CD4-positive, alpha-beta T cell (primary cell): ENCODE data around the gene SV2C. TPM values are rescaled to one million over a fixed set of nuclear protein-coding genes. Genes with fewer than 3 reads are reported as not detected.

Experiments used
- ATAC-seq: fragments of 200-7000 bp; cut with Tn5 transposase; one replicate; pipeline ENCODE4 v1.10.0; 2022; ENCODE audit warnings: mild to moderate bottlenecking; ENCODE audit not compliant: poor library complexity
- CTCF ChIA-PET: fragments of 350-600 bp; sonication (Branson Sonifier 250); formaldehyde crosslinking; loops from one replicate; lab custom pipeline; 2021; ENCODE audit warnings: antibody characterized with exemption, inconsistent platforms; lab: Charles Lee
- POLR2A ChIA-PET: fragments of 350-600 bp; sonication (Branson Sonifier 250); formaldehyde crosslinking; loops from one replicate; lab custom pipeline; 2021; ENCODE audit warnings: antibody characterized with exemption, inconsistent platforms; lab: Charles Lee
- DNase-seq, 14 experiments: peaks; one replicate each; pipeline ENCODE4 v3.0.0-alpha.2; 2013 to 2020; ENCODE audit warnings: mixed read lengths in 2 of 14
- H3K27ac ChIP-seq, 2 donors: one replicate each; pipeline versions ENCODE4 v1.5.1 to v1.7.0; 2013; ENCODE audit warnings: low read length in 2 of 2, low read depth in 1 of 2, mild to moderate bottlenecking in 1 of 2
- H3K27me3 ChIP-seq, 2 experiments: 1 replicate in 1 of 2; 2 replicates in 1 of 2; pipeline versions ENCODE4 v1.6.1 to v1.7.0; 2013; ENCODE audit warnings: low read length in 2 of 2, control low read depth in 1 of 2, mild to moderate bottlenecking in 1 of 2, moderate library complexity in 1 of 2; ENCODE audit not compliant: insufficient read depth in 2 of 2, control insufficient read depth in 1 of 2
- H3K36me3 ChIP-seq: one replicate; pipeline ENCODE4 v1.6.1; 2013; ENCODE audit warnings: low read length, control low read depth; ENCODE audit not compliant: insufficient read depth
- H3K4me1 ChIP-seq: one replicate; pipeline ENCODE4 v1.6.1; 2013; ENCODE audit warnings: low read length, control low read depth; ENCODE audit not compliant: insufficient read depth
- H3K4me3 ChIP-seq: one replicate; pipeline ENCODE4 v1.5.1; 2013; ENCODE audit warnings: mild to moderate bottlenecking, low read length, moderate library complexity
- H3K9me3 ChIP-seq, 2 experiments: 1 replicate in 1 of 2; 2 replicates in 1 of 2; pipeline versions ENCODE4 v1.6.1 to v1.7.0; 2013; ENCODE audit warnings: low read length in 2 of 2, mild to moderate bottlenecking in 2 of 2, control low read depth in 1 of 2, moderate library complexity in 1 of 2; ENCODE audit not compliant: control insufficient read depth in 1 of 2, insufficient read depth in 1 of 2
- H3K27ac Mint-ChIP-seq: one replicate; pipeline ENCODE4 v1.8.0; 2020; ENCODE audit warnings: mixed read lengths
- H3K27me3 Mint-ChIP-seq: one replicate; pipeline ENCODE4 v1.8.0; 2021; ENCODE audit warnings: mixed read lengths
- H3K36me3 Mint-ChIP-seq: one replicate; pipeline ENCODE4 v1.8.0; 2021; ENCODE audit warnings: low read depth, mixed read lengths
- H3K4me1 Mint-ChIP-seq: one replicate; pipeline ENCODE4 v1.8.0; 2021; ENCODE audit warnings: low read depth, mixed read lengths
- H3K4me3 Mint-ChIP-seq: one replicate; pipeline ENCODE4 v1.8.0; 2020; ENCODE audit warnings: mild to moderate bottlenecking, mixed read lengths
- H3K9me3 Mint-ChIP-seq: one replicate; pipeline ENCODE4 v1.8.0; 2020; ENCODE audit warnings: mixed read lengths
- CTCF ChIP-seq: fragments of 200-600 bp; IDR thresholded peaks from one replicate; pipeline ENCODE4 v1.8.0; 2022; ENCODE audit warnings: antibody characterized with exemption, mild to moderate bottlenecking
- intact Hi-C, 2 experiments: fragments of 100-400 bp; cut with DNase I in 1 of 2; cut with micrococcal nuclease in 1 of 2; formaldehyde crosslinking; loops; one replicate each; pipeline versions ENCODE4 v1.15.1 to v1.9.0; 2023 to 2025; cut with DNase I, micrococcal nuclease
- total RNA-seq, 174 experiments: library from RNA in 2 of 174; stranded (reverse) in 2 of 174; gene quantifications; one replicate each; pipeline ENCODE4 v1.2.3 and lab custom pipeline; 2021 to 2026

The SV2C gene
- total RNA-seq, 2 experiments from 2014 or later: 0.03 to 0.08 TPM

GRCh38 chr5:76278261-76278789 is 195.1 kb downstream of the SV2C start:
- no peak overlapping the region for H3K4me3 ChIP-seq
- no peaks in the 10 kb centered on the region for H3K27me3 Mint-ChIP-seq
- H3K4me1 ChIP-seq: no peaks in the 10 kb centered on the region
- POLR2A ChIA-PET: no interaction called here
- no peak overlapping the region for H3K27ac ChIP-seq
- no peaks in the 10 kb centered on the region for H3K27me3 ChIP-seq
- H3K36me3 ChIP-seq: no peaks in the 10 kb centered on the region
- H3K4me3 Mint-ChIP-seq: no peak overlapping the region
- CTCF ChIA-PET: no interaction called here
- H3K9me3 ChIP-seq: no peaks in the 10 kb centered on the region
- H3K27ac Mint-ChIP-seq: no peak overlapping the region
- intact Hi-C loops: no loop called here
- DNase-seq: no peak
- H3K9me3 Mint-ChIP-seq: no peaks in the 10 kb centered on the region
- ATAC-seq: no peak
- TF ChIP-seq CTCF: no peak
- H3K36me3 Mint-ChIP-seq: no peaks in the 10 kb centered on the region
- no peaks in the 10 kb centered on the region for H3K4me1 Mint-ChIP-seq

DNA sequence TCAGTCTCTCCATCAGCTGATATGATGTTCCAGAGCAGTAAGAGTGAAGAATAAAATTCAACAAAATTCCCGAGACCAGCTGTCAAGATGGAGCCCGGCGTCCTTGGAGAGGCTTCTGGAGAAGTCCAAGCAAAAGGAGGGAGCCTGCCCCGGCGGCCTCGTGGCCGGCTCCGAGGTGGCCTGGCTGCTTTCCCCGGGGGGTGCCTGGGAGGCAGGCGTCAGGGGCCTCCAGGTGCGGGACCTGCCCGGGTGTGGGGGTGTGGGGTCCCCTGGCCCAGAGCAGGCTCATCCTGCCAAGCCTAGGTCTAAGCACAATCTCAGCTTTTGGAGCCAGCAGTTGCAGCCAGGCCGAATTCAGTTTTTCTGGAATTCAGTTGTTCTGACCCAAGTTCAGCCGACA is 197.3 kb downstream of the SV2C start:
- Mint-ChIP-seq H3K27ac (no peak overlapping the region), H3K4me1 (no peaks in the 10 kb centered on the region), H3K36me3 (no peaks in the 10 kb centered on the region), H3K27me3 (no peaks in the 10 kb centered on the region), H3K9me3 (no peaks in the 10 kb centered on the region), H3K4me3 (no peak overlapping the region)
- no peaks in the 10 kb centered on the region for H3K4me1 ChIP-seq
- ChIA-PET POLR2A (no interaction called here), CTCF (no interaction called here)
- no peaks in the 10 kb centered on the region for H3K36me3 ChIP-seq
- H3K27me3 ChIP-seq: no peaks in the 10 kb centered on the region
- H3K4me3 ChIP-seq: no peak overlapping the region
- no peak overlapping the region for H3K27ac ChIP-seq
- ATAC-seq (no peak), DNase-seq (no peak)
- no peaks in the 10 kb centered on the region for H3K9me3 ChIP-seq
- no peak for TF ChIP-seq CTCF
- intact Hi-C loops: no loop called here

DNA sequence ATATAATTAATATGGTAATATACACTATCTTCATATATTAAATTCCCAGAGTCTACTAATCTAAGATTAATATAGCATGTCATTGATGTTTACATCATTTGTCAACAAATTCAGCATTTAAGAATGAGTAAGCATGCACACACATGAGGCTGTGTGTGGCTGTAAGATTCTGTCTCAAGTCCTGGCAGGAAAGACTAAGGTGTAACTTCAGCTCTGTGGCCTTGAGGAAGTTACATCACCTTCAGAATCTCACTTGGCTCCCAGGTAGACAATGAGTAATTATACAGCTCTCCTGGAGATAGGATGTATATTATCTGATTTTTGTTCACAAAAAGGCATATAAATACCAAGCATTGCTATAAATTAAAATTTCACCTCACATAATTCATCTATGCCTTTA is 200.5 kb downstream of the SV2C start:
- ChIA-PET CTCF (no interaction called here), POLR2A (interaction anchor here (0.9 to 1.2 kb wide), 2 partner anchors 9 to 119 kb away, joined by 3 to 4 read pairs; no protein-coding TSS in a partner anchor)
- H3K4me3 ChIP-seq: no peak overlapping the region
- no peaks in the 10 kb centered on the region for H3K36me3 ChIP-seq
- H3K4me1 ChIP-seq: no peaks in the 10 kb centered on the region
- H3K27ac ChIP-seq: no peak overlapping the region
- intact Hi-C loops: no loop called here
- Mint-ChIP-seq H3K9me3 (no peaks in the 10 kb centered on the region), H3K4me1 (no peaks in the 10 kb centered on the region), H3K4me3 (no peak overlapping the region), H3K27ac (no peak overlapping the region), H3K36me3 (no peaks in the 10 kb centered on the region), H3K27me3 (no peaks in the 10 kb centered on the region)
- no peaks in the 10 kb centered on the region for H3K27me3 ChIP-seq
- no peaks in the 10 kb centered on the region for H3K9me3 ChIP-seq
- ATAC-seq: peak; percentile 43
- peak in 1 of 14 experiments; percentile 12 for DNase-seq
- TF ChIP-seq CTCF: no peak
